AG04449 (cell line): ENCODE results near the gene NXPH1.

Source experiments
- CTCF ChIA-PET: fragments of 350-600 bp; formaldehyde crosslinking; extraction: SDS; loops from one replicate; lab custom pipeline; 2021; ENCODE audit warnings: antibody characterized with exemption; lab: Yijun Ruan, JAX
- POLR2A ChIA-PET: fragments of 400-600, 350-600 bp; formaldehyde crosslinking; extraction: SDS; loops from one replicate; lab custom pipeline; 2020; ENCODE audit warnings: antibody characterized with exemption, inconsistent platforms; lab: Yijun Ruan, JAX
- DNase-seq: peaks from one replicate; pipeline ENCODE4 v3.0.0-alpha.2; 2010; ENCODE audit warnings: low read depth, low spot score
- H3K4me3 ChIP-seq: 2 replicates; pipeline ENCODE4 v1.5.1; 2011; ENCODE audit warnings: low read depth, mild to moderate bottlenecking, control low read depth, low read length
- CTCF ChIP-seq: IDR thresholded peaks from one replicate; pipeline ENCODE4 v1.5.1; 2011; ENCODE audit warnings: mild to moderate bottlenecking, moderate library complexity, low read length, control low read depth, inconsistent platforms; ENCODE audit not compliant: insufficient read depth; ENCODE audit errors: missing control alignments

The NXPH1 gene

DNA sequence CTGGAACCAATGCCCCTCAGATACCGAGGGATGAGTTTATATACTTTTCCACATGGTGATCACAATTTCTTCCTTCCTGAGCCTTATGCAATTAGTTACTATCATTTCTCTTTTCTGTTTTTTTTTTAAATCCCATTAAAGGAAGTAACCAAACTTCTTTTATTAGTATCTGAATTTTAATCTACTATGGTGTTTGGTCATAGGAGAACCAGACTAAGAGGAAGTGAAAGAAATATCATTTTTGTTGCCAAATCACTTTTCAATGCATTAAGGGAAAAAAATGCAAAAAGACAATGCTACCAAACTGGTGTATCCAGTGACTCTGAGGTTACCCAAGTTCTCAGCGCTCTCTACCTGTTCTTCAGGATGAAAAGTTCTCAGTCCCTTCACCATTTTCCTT, 167.7 kb downstream of the NXPH1 start:
- no peak overlapping the region for H3K4me3 ChIP-seq
- TF ChIP-seq CTCF: no peak
- POLR2A ChIA-PET: no interaction called here
- no peak for DNase-seq
- CTCF ChIA-PET: no interaction called here

DNA sequence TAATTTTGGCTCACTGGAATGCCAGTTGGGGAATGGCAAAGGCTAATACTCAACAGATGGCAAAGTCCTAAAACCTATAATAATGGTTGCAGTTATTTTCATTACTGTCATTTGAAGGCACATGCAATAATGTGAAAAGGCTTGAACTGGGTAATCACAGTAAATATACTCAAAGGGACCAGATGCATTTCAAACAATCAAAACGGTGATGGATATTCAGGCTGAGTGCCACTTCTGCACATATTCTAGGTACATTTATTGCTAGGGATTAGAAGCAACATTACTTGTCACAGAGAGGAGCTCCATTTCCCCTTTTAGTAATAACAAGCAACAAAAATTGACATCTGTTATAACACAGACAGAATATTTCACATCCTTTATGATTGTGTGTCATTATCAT, 171.8 kb downstream of the NXPH1 start:
- ChIA-PET POLR2A (no interaction called here), CTCF (no interaction called here)
- no peak for DNase-seq
- no peak for TF ChIP-seq CTCF
- H3K4me3 ChIP-seq: no peak overlapping the region

DNA sequence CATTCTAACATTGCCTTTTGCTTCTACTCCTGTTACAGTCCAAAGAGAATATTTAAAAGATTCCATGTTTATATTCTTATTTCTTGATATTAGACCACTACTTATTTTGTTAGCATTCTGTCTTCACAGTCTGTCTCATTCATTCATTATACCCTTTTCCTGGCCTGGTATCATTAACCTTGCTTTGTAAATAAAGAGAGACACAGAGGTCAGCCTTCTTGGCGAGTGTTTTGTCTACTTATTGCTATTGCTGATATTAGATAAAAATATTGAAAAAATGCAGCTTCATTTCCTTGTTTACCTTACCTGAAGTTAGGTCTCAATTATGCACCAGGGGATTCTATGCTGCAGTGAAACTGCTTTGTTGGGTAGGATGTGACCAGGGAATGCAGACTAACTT, 179.2 kb downstream of the NXPH1 start:
- TF ChIP-seq CTCF: no peak
- POLR2A ChIA-PET: no interaction called here
- CTCF ChIA-PET: no interaction called here
- no peak overlapping the region for H3K4me3 ChIP-seq
- DNase-seq: no peak

DNA sequence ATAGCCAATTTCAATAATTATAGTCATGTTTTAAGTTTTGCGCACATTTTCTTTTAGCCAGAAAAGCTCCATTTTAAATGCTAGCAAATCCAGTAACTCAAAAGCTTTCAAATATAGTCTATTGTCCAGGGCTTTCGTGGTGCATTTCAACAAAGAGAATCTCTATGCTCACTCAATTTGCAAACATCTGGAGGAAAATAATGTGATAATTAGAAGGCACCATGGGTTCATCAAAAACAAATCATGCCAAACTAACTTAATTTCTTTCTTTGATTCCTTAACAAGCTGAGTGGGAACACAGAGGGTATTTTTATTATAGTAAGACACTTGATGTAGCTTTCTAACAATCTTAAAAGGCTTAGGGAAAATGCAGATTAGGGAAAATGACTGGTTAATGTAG, 179.8 kb downstream of the NXPH1 start:
- no peak for DNase-seq
- no peak overlapping the region for H3K4me3 ChIP-seq
- ChIA-PET POLR2A (no interaction called here), CTCF (no interaction called here)
- no peak for TF ChIP-seq CTCF

DNA sequence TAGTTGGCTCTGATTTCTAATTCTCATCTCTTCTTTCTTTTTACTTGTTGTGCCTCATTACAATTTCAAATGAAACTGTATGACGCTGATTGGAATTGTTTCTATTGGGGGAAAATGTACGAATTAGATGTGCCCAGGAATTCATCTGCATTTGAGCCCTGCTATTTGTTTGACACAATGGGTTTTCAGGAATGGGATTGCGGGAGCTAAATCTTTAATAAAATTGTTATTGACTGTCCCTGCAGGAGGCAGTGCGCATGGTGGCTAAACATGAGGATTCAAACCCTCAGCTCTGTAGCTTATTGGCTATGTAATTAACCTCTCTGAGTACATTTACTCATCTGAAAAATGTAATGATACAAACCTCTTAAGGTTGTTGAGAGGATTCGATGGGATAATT, 181.6 kb downstream of the NXPH1 start:
- CTCF ChIA-PET: no interaction called here
- TF ChIP-seq CTCF: no peak
- no peak for DNase-seq
- POLR2A ChIA-PET: no interaction called here
- H3K4me3 ChIP-seq: no peak overlapping the region

- no peak for TF ChIP-seq CTCF
- CTCF ChIA-PET: no interaction called here
- no peak for DNase-seq
- POLR2A ChIA-PET: no interaction called here
- no peak overlapping the region for H3K4me3 ChIP-seq
These were observed 185.1 kb downstream of the NXPH1 start for GRCh38 chr7:8618441-8619070.
